ENCODE measurements around the gene UBE2J1.

DNA sequence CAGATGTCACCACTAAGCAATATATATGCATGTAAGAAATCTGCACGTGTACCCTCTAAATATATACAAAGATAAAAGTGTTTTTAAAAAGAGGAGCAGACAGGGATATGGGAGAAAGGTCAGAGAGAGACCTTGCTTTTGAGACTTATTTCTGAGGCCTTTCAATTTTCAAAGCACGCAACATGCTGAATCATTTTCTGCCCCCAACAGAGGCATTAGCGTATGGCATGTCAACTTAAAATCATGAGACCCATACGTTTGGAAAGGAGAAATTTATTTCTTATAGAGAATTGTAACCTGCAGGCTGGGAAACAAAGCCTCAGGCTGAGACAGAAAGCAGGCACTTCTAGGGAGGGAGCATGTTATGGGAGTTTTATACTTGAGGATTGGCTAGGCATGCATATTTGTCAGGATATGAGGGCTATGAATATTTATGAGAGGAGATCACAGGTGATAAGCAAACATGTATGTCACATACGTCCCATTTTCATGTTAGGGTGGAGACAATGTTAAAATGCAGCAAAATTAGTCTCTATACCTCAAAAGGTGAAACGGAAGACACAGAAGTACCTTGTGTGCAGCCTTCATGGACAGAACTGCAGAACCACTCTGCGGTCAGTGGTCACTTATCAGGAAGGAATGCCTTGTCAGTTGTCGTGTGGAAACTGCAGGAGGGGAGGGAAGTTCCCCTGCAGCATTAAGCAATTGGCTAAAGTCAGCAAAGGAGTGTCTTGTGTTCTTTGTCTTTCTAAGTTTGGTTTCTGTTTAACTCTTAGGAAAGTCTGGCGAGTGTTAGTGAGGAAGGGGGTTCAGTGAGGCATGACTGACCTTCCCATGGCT is 31.2 kb downstream of the UBE2J1 start:
- TF ChIP-seq, protein P1, sequence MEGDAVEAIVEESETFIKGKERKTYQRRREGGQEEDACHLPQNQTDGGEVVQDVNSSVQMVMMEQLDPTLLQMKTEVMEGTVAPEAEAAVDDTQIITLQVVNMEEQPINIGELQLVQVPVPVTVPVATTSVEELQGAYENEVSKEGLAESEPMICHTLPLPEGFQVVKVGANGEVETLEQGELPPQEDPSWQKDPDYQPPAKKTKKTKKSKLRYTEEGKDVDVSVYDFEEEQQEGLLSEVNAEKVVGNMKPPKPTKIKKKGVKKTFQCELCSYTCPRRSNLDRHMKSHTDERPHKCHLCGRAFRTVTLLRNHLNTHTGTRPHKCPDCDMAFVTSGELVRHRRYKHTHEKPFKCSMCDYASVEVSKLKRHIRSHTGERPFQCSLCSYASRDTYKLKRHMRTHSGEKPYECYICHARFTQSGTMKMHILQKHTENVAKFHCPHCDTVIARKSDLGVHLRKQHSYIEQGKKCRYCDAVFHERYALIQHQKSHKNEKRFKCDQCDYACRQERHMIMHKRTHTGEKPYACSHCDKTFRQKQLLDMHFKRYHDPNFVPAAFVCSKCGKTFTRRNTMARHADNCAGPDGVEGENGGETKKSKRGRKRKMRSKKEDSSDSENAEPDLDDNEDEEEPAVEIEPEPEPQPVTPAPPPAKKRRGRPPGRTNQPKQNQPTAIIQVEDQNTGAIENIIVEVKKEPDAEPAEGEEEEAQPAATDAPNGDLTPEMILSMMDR (conservative IDR thresholded peaks at IDR 0.05) = no peak
- no peak for TF ChIP-seq ZFX (IDR thresholded peaks at IDR 0.05)

Measured in C4-2B (cell line).